GM19467 (cell line): Measurements from ENCODE around the gene USP15.
"Not testable (repeated sequence)": the region's sequence is repeated elsewhere in the genome, so short reads cannot be mapped to it uniquely, and the experiment has no call there.

Experiments
- ATAC-seq: cut with Tn5 transposase; IDR thresholded peaks from one replicate; pipeline ENCODE4 v1.9.1; 2021; ENCODE audit warnings: mild to moderate bottlenecking, moderate library complexity; ENCODE audit not compliant: unreplicated experiment

The USP15 gene

DNA sequence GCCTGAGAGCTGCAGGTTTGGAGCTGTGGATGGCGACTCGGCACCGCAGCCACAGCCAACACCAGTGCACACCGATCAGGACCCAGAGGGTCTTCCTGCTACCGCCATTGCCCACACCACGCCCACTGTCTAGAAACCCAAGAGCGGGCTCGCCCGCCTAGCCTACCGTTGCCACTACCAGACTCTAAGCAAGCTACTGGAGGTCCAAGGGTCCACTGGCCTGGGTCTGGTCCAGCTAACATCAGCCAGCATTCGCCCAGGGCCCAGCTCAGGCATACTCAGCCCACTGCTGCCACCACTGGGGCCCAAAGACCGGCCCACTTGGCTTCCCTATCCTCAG lies 175.9 kb downstream of the USP15 start:
- ATAC-seq, result no peak

DNA sequence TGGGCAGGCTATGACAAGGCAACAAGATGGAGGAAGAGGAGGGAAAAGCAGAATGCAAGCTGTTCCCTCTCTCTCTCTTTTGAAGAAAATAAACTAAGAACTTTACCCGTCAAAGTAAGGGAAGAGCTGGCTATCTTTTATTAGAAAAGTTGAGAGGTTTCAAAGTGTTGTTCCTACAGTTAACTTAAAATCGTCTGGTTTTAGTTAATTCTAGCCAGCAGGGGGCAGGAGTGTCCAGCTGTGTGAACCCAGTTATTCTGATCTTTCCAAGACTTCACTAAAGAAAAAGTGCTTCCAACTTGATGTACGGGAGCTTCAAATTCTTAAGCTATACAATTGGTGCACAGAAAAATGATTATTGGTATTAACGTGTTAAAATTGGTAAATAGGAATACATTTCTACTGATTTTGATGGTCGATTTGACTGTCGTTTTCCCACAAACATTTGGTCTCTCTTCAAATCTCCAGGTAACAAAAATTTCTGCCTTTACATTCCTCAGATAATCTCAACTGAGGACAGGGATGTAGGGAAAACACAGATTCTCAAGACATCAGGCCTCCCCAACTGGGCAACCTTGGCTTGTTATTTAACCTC lies 178.0 kb downstream of the USP15 start:
- no peak for ATAC-seq

DNA sequence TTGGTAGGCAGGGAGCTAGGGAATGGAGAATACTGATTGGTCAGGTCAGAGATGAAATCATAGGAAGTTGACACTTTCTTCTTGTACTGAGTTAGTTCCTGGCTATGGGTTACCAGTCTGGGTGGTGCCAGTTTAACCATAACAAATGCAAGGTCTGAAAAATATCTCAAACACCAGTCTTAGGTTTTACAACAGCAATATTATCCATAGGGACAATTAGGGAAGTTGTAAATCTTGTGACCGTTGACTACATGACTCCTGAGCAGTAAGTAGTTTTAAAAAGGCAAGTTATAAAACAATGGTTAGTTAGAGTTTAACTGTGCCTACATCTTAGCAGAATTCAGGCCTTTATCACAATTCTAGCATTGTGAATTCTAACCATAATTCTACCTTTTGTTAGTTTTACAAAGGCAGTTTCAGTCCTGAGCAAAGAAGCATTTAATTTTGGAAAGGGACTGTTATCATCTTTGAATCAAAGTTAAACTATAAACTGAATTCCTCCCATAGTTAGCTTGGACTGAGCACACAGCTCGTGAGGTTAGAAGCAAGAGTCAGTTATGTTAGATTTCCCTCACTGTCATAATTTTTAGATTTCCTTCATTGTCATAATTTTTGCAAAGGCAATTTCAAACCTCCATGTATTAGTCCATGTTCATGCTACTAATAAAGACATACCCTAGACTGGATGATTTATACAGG lies 186.7 kb downstream of the USP15 start:
- ATAC-seq, result no peak

DNA sequence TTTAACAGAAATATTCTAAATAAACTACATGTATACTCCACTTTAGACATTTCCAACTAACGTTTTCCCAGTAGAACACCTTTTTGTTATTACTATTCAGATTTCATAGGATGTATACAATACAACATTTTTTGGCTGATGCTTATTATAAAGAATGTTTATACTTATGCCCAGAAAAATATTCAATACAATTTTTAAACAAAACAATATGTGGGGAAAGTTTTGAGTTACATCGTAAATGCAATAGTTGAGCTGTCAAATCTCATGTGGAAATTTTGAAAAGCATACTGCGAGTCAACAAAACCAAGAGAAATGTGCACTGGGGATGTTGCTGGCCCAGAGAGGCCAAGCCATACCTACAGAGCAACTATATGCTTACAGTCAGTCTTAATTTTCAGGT lies 188.2 kb downstream of the USP15 start:
- ATAC-seq, result no peak

DNA sequence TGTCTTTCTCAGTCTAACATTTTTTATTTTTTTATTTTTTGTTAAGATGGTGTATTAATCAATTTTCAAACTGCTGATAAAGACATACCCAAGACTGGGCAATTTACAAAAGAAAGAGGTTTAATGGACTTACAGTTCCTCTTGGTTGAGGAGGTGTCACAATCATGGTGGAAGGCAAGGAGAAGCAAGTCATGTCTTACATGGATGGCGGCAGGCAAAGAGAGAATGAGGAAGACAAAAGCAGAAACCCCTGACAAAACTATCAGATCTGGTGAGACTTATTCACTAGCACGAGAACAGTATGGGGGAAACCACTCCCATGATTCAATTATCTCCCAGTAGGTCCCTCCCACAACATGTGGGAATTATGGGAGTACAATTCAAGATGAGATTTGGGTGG lies 195.2 kb downstream of the USP15 start:
- ATAC-seq, result not testable (repeated sequence)

DNA sequence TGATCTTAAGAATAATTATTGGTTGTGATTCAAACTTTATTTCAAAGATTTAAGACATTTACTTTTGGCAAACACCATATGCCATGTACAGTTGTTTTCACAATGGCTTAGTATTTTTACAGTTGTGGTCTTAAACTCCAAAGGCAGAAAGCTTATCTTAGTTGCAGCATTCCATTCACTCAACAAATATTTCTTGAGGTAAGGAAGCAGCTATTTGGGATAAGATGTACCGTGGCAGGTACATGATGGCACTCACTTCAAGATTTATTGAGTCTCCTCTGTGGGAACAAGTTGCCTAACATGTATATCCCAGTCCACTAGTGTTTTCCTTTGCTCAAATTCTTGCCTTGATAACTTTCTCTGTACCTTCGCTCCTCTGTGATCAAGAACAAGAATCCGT lies 198.4 kb downstream of the USP15 start:
- no peak for ATAC-seq

DNA sequence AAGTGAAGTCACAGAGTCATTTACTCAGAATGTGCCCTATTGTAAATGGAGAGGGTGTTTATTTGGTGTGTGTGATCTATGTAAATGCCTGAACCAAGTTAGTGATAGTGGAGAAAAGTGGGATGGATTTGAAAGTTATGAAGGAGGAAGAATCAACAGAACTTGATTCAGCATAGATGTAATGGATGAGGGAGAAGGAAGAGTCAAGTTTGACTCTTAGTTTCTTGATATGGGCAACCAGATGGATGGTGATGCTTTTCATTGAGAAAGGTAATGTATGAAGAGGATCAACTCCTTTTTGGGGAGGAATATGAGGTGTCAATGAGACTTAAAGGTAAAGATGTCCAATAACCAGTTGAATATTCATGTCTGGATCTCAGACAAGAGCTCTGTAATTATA lies 199.8 kb downstream of the USP15 start:
- ATAC-seq, result no peak

DNA sequence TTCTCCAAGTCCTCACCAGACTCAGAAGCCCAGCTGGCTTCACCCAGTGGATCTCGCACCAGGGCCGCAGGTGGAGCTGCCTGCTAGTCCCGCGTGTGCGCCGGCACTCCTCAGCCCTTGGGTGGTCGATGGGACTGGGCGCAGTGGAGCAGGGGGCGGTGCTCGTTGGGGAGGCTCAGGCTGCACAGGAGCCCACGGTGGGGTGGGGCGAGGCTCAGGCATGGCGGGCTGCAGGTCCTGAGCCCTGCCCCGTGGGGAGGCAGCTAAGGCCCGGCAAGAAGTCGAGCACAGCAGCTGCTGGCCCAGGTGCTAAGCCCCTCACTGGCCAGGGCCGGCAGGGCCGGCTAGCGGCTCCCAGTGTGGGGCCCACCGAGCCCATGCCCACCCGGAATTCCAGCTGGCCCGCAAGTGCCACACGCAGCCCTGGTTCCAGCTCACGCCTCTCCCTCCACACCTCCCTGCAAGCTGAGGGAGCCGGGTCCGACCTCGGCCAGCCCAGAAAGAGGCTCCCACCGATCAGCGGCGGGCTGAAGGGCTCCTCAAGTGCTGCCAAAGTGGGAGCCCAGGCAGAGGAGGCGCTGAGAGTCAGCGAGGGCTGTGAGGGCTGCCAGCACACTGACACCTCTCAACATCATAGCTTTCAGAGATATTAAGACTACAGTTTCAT lies 201.1 kb downstream of the USP15 start:
- ATAC-seq, result not testable (repeated sequence)

DNA sequence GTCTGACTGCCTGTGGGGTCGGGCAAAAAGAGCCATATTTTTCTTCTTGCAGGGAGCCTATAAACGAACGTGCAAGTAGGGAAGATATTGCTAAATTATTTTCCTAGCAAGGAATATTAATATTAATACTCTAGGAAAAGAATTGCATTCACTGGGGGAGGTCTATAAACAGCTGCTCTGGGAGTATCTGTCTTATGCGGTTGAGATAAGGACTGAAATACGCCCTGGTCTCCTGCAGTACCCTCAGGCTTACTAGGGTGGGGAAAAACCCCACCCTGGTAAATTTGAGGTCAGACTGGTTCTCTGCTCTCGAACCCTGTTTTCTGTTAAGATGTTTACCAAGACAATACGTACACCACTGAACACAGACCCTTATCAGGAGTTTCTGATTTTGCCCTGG lies 203.0 kb downstream of the USP15 start:
- ATAC-seq, result not testable (repeated sequence)
